Embryonic facial prominence (tissue), 1 donor: Measurements from ENCODE around the gene SHISA6.

ENCODE experiments used
- DNase-seq: peaks from one replicate; pipeline ENCODE4 v3.0.0-alpha.2; 2016; ENCODE audit errors: extremely low spot score

The SHISA6 gene

GRCh38 chr17:11240841-11241610 lies at the start of gene SHISA6:
Gene SHISA6, plus strand, starts transcription at chr17:11241213.
- no peak for DNase-seq

GRCh38 chr17:11195801-11196200 lies 45.2 kb upstream of the SHISA6 start:
- no peak for DNase-seq

DNA sequence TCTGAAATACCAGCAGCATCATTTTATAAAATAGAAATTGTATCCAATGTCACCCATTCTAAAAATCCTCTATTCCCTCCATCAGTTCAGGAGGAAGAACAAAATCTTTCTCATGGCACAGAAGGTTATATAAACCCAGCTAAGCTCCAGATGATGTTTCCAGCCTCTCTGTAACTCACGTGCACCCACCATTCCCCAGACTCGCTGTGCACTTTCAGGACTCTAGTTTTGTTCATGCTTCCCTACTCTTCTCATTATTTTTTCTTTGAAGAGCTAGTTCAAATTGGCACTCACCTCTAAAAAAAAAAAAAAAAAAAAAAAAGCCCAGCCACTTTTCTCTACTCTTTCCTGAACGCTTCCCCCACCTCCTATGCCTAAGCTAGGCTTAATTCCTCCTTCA lies 36.0 kb upstream of the SHISA6 start:
- DNase-seq = no peak

GRCh38 chr17:11205659-11206058 lies 35.4 kb upstream of the SHISA6 start:
- DNase-seq = no peak

GRCh38 chr17:11209906-11210305 lies 31.1 kb upstream of the SHISA6 start:
- DNase-seq = no peak

DNA sequence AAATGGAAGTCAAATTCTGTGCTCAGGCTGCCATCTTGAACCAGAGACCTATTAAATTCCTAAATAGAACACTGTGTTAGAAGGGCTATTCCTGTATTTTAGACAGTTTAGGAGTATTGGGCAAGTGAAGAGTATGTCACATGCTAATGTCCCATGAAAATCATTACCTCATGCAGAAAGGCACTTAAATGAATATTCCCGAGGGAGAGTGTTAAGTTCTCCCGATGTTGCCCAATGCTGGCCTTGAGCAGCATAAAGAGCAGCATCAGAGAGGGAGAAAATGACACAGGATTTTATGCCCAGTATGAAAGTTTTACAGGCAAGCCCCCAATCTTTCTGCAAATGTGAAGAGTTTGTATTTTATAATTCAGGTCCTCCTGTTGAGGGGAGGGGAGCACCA lies 28.2 kb upstream of the SHISA6 start:
- DNase-seq = no peak

- no peak for DNase-seq
Observed at GRCh38 chr17:11216976-11217375, 24.0 kb upstream of the SHISA6 start.

DNA sequence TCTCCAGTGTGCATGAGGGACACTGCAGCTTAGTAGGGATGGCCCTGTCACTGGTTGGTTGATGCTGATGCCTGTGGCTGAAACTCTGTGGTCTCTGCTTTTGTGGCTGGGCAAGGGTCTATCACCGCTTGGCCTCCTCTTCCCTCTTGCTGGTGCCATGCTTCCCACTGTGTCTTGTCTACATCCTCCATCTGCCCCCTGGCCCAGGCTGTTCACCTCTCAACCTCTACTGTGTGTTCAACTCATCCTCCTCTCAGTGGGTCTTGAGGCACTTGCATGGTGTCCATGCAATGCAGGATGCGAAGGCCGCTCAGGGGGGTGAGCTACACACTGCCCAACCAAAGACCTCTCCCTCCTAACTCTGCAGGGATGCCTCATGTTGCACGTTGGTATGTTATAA lies 19.8 kb upstream of the SHISA6 start:
- no peak for DNase-seq

- DNase-seq = no peak
Observed at GRCh38 chr17:11221721-11222120, 19.3 kb upstream of the SHISA6 start.

DNA sequence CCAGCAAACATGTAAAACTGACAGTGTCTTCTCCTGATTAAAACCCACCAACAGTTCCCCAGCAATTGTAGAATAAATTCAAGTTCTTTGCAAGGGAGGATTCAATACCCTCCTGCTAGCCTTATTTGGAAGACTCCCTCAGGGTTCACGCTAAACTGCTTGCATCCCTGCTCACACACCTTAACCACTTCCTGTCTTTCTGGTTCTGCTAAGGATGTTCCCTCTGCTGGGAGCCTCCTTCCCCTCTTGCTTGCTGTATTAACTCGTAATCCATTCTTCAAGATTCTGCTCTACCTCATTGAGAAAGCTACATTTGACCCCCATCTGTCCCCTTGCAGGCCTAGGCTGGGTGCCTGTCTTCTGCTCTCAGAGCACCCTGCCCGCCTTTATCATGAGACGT lies 2.3 kb upstream of the SHISA6 start:
- DNase-seq = no peak

GRCh38 chr17:11239379-11239970 lies 1.5 kb upstream of the SHISA6 start:
- no peak for DNase-seq

- DNase-seq = no peak
Observed at GRCh38 chr17:11240041-11240840, 772 bp upstream of the SHISA6 start.

GRCh38 chr17:11241611-11242226 lies 706 bp downstream of the SHISA6 start:
- no peak for DNase-seq

DNA sequence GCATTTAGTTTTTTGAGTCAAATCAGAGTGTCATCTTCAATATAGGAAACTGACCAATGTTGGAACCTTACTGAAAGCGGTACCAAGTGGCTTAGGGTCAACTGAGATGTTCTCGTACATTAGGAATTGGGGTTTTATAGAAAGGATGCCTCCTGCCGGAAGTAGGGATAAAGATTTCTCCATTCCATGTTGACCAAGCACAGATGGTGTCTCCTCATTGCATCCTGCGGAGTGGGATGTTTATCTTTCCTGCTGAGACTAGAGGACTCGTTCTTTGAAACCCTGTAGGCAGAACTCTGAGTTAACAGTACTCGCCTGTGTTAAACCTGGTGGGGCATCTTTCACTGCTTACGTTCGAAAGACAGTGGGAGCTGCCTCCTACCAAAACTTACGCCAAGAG lies 1.4 kb downstream of the SHISA6 start:
- no peak for DNase-seq

DNA sequence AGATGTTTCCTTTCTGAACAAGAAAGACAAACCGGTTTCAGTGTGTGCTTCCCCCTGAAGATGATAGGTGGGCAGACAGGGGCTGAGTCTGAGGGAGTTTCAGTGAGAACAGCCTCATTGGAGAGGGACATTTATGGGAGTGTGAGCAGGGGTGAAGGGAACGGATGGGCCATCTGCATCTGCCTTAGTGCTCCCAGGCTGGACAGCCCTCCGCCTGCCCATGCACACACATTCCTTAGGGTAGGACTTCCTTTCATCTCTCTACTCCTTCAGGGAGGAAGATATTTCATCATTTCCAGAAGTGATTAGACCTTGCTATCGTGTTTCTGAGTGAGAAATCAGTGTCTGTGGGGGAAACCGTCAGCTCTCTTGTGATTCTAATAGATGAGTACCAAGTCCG lies 3.8 kb downstream of the SHISA6 start:
- no peak for DNase-seq

DNA sequence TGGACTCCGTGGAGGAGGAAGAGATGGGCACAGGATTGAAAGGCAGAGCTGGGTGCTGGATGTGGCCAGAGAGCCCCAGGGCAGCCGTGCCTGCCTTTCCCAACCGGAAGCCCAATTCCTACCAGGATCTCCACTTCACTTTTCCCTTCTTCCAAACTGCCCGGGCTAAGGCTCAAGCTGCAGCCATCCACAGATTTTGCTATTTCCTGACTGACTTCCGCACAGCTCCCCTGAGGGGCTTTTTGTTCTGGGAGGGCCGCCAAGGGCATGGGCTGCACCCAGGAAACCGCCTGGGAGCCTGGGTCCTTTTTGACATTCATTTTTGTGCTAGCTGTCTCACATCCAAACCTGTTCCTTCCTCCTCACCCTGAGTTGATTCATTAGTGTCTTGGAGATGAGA lies 4.2 kb downstream of the SHISA6 start:
- no peak for DNase-seq

DNA sequence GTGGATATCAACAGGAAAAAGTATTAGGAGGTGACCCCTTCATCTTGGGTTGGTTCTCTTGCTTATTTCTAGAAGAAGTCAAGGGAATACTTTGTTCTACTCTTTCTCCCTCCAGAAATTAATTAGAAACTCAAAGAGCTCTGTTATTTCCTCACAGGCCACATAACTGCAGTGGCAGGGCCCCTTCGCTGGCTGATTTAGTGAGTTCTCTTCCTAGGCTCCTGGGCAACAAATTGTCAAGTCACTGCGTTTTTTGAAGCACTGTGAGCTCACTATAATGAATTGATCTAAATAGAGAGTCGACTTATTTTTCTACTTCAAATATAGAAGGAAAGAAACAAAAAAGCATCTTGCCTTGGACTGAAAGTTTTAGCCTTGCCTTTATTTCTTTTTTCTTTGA lies 4.8 kb downstream of the SHISA6 start:
- no peak for DNase-seq

DNA sequence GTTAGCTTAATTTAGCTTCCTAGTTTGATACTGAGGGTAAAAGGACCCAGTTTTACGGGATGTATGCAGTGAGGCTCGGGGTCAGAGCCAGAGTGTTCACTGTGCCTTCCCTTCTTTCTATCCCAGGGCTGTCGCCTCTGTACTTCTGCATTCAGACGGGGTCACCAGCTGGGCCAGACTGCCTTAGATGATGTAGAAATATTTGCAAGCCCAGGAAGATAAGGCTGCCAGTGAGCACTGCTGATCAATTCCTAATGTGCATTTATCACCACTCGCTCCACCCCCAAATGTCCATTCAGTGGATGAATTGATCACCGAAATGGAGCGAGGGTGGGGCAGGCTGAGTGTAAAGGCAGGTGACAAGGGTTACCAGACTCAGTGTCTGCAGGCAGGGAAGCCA lies 9.1 kb downstream of the SHISA6 start:
- DNase-seq = no peak

DNA sequence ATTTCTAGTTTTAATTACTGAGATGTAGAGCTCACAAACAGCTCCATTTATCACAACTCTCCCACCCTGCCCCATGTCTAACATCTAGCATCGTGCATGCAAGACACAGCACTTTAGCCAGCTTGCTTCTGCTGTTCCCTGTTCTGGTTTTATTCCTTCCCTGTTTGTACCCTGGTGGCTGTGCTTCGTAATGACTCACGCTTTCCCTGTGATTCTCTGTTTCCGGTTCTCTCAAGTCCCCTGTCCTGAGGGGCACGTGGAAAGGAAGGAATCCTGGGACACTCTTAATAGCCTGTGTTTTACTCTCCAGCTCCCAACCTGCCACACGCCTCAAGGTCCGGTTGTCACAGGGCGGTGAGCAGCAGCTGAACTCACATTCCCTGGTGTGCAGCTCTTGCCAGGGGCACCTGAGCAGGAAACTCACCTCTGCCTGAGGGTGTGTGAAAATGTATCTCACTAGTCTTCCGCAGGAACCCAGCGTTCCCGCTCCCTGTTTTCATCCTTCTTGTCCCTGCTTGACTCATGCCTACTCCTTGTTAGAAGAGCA lies 10.6 kb downstream of the SHISA6 start:
- no peak for DNase-seq

- no peak for DNase-seq
Observed at GRCh38 chr17:11252146-11252545, 11.1 kb downstream of the SHISA6 start.

DNA sequence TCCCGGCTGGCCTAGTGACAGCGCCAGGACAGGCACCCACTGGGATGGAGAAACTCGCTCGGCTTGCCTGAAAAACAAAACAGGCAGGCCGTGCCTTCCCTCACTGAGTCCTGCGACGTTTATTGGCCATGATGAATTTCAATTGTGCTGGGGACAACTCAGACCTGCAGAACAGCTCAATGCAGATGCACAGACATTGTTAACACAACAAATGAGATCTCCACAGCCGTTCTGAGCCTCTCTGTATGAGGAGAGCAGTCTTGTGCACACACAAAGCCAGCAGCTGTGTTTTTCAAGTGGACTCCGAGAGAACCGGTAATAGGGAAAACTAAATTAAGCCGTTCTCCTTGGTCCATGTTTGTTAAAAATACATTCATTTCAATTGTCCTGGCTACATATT lies 15.9 kb downstream of the SHISA6 start:
- no peak for DNase-seq

- DNase-seq = no peak
Observed at GRCh38 chr17:11264183-11264871, 23.3 kb downstream of the SHISA6 start.
